LNCaP clone FGC (cell line): ENCODE results near the gene SEL1L3.

Experiments
- DNase-seq: peaks from one replicate; pipeline ENCODE4 v3.0.0-alpha.2; 2011; ENCODE audit warnings: low read depth
- H3K4me3 ChIP-seq: 2 replicates; pipeline ENCODE4 v1.5.1; 2011; ENCODE audit warnings: mild to moderate bottlenecking, low read depth, low read length, control low read depth
- CTCF ChIP-seq: IDR thresholded peaks from 2 replicates; pipeline ENCODE4 v1.5.1; 2012; ENCODE audit warnings: mild to moderate bottlenecking; ENCODE audit not compliant: control insufficient read depth, insufficient read depth; ENCODE audit errors: extremely low read depth

The SEL1L3 gene

GRCh38 chr4:25827897-25828296 lies 34.9 kb downstream of the SEL1L3 start:
- no peak overlapping the region for H3K4me3 ChIP-seq
- no peak for TF ChIP-seq CTCF
- no peak for DNase-seq

GRCh38 chr4:25827373-25827772 lies 35.4 kb downstream of the SEL1L3 start:
- H3K4me3 ChIP-seq = no peak overlapping the region
- DNase-seq = no peak
- no peak for TF ChIP-seq CTCF

GRCh38 chr4:25826074-25826752 lies 36.6 kb downstream of the SEL1L3 start:
- H3K4me3 ChIP-seq = no peak overlapping the region
- DNase-seq = peak; percentile 36
- TF ChIP-seq CTCF = no peak

GRCh38 chr4:25823632-25824031 lies 39.2 kb downstream of the SEL1L3 start:
- H3K4me3 ChIP-seq = no peak overlapping the region
- DNase-seq = no peak
- TF ChIP-seq CTCF = no peak

GRCh38 chr4:25821899-25822298 lies 40.9 kb downstream of the SEL1L3 start:
- H3K4me3 ChIP-seq = no peak overlapping the region
- no peak for TF ChIP-seq CTCF
- no peak for DNase-seq

GRCh38 chr4:25821267-25821666 lies 41.5 kb downstream of the SEL1L3 start:
- no peak overlapping the region for H3K4me3 ChIP-seq
- no peak for TF ChIP-seq CTCF
- no peak for DNase-seq

- H3K4me3 ChIP-seq = no peak overlapping the region
- DNase-seq = no peak
- no peak for TF ChIP-seq CTCF
Observed at GRCh38 chr4:25818876-25819275, 43.9 kb downstream of the SEL1L3 start.
